KOPT-K1 (cell line): ENCODE data around the gene MAGI2.
A peak's percentile ranks its signal among the peaks of the same experiment; 100 is the strongest.

Experiments
- H3K27ac ChIP-seq: fragments of 200-600 bp; sonication (generic); 2 replicates; pipeline ENCODE4 v1.5.1; 2016; ENCODE audit warnings: antibody characterized with exemption, mild to moderate bottlenecking, low read depth, low read length; ENCODE audit not compliant: poor library complexity, severe bottlenecking
- H3K36me3 ChIP-seq: fragments of 200-600 bp; sonication (generic); 2 replicates; pipeline ENCODE4 v1.5.1; 2017; ENCODE audit warnings: antibody characterized with exemption, mild to moderate bottlenecking, low read length, moderate library complexity; ENCODE audit not compliant: insufficient read depth
- H3K9me3 ChIP-seq: fragments of 200-600 bp; sonication (generic); 2 replicates; pipeline ENCODE4 v1.5.1; 2017; ENCODE audit warnings: antibody characterized with exemption, low read length, mild to moderate bottlenecking; ENCODE audit not compliant: insufficient read depth, poor library complexity, severe bottlenecking

MAGI2 gene

GRCh38 chr7:77980087-77980713 is 1473.3 kb downstream of the MAGI2 start:
- H3K36me3 ChIP-seq: no peaks in the 10 kb centered on the region
- no peak overlapping the region for H3K27ac ChIP-seq
- no peaks in the 10 kb centered on the region for H3K9me3 ChIP-seq

GRCh38 chr7:77979219-77979618 is 1474.2 kb downstream of the MAGI2 start:
- no peak overlapping the region for H3K27ac ChIP-seq

GRCh38 chr7:77975672-77976480 is 1477.6 kb downstream of the MAGI2 start:
- Histone ChIP-seq H3K36me3 (no peaks in the 10 kb centered on the region), H3K27ac (peak overlapping the region; percentile 18), H3K9me3 (no peaks in the 10 kb centered on the region)

More at GRCh38 chr7:77979219-77979618, 1474.2 kb downstream of the MAGI2 start:
- Histone ChIP-seq H3K36me3 (no peaks in the 10 kb centered on the region), H3K9me3 (no peaks in the 10 kb centered on the region)

- H3K36me3 ChIP-seq: no peaks in the 10 kb centered on the region
- H3K27ac ChIP-seq: no peak overlapping the region
- no peaks in the 10 kb centered on the region for H3K9me3 ChIP-seq
These were observed 1481.7 kb downstream of the MAGI2 start for GRCh38 chr7:77971726-77972125.

- H3K36me3 ChIP-seq: no peaks in the 10 kb centered on the region
- H3K27ac ChIP-seq: no peak overlapping the region
- no peaks in the 10 kb centered on the region for H3K9me3 ChIP-seq
These were observed 1486.0 kb downstream of the MAGI2 start for GRCh38 chr7:77967429-77967828.
